Forelimb muscle (tissue), 1 donor: ENCODE measurements around the gene EFNA5. TPM values are rescaled to one million over a fixed set of nuclear protein-coding genes. Genes with fewer than 3 reads are reported as not detected.
"Not testable (repeated sequence)": the region's sequence is repeated elsewhere in the genome, so short reads cannot be mapped to it uniquely, and the experiment has no call there.

Experiments
- DNase-seq: peaks from one replicate; pipeline ENCODE4 v3.0.0-alpha.2; 2013; ENCODE audit warnings: low read depth
- polyA plus RNA-seq: library from polyadenylated mRNA; unstranded; fragments of 120-200 nt; gene quantifications from one replicate; pipeline ENCODE4 v1.2.1, GENCODE V29; 2013; ENCODE audit not compliant: insufficient read length

EFNA5 gene
- polyA plus RNA-seq, 1 donor: 3.0 TPM

DNA sequence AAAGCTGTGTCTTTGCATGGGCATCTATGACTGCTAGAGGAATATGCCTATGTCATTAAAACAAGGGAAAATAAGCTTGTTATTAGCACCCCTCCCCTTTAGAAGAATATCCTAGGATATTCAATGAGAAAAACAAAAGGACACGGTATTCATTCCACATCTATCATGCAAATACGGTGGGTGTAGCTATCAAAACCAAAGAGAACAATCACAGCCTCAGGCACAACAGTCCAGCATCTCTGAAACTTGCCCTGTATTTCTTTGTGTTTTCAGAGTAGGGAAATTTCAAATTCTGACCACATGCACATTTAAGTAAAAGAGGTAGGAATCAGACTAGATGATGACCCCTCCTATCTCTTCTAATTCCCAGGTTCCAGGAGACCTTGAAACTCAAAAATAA, 209.9 kb downstream of the EFNA5 start:
- DNase-seq: no peak

DNA sequence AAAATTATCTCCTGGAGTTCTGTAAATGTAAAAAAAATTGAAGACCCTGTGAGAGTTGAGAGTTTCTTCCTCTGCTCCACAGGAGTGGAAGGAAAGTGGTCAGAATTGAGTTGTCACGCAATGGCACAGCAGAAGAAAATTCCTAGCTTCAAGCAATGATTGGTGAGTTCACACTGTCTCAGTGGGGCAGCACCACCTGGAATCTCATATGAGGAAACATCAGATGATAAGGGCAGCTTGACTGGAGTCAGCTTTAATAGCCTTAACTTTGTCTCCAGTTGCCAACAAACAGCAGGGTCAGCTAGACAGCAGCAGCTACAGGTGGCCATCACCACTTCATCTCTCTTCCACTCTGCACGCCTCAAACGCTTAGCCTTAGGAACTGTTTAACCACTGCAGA, 211.1 kb downstream of the EFNA5 start:
- no peak for DNase-seq

DNA sequence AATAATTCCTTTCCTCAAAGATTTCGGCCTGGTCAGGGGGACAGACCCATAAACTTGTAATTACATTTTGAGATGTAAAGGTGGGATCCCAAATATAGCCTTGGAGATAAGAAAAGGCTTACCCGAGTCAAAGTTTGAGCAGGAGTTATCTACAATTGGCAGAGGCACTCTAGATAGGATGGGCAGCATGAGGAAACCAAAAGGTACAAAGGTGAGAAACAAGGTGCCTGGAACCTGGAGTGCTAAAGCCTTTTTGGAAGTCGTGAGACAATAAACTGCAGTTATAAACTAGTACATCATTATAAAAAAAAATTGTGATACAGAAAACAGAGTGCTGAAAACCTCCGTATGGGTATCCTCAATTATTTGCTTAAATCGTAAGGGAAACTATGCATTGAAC, 212.4 kb downstream of the EFNA5 start:
- no peak for DNase-seq

DNA sequence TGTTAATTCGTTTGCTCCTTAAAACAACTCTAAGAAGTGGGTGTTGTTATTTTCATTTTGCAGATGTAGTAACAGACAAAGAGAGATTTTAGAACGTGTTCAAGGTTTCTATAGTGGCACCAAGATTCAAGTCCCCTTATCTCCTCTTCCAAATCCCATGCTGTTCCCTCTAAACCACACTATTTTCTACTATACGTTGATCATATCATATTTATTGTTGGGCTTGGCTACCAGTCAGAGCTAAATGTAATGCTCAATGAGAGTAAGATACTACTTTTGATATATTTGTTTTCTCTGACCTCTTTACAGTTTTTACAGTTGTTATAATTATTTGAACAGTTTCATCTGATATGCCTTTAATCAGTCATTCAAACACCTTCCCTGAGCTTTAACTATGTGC, 212.9 kb downstream of the EFNA5 start:
- DNase-seq: no peak

DNA sequence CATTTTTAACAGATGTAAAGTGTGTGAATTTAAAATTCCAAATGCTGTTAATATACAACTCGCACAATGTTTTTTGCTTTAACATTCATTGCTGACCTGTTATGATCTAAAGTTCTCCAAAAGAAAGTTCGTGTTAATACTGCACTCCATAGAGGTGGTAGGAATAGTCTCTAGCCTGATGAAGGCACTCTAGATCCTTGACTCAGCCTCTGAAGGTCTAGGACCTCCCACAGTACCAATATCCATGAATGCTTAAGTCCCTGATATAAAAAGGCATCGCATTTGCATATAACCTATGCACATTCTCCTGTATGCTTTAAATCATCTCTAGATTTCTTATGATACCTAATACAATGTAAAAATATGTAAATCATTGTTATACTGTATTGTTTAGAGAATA, 213.6 kb downstream of the EFNA5 start:
- DNase-seq: no peak

DNA sequence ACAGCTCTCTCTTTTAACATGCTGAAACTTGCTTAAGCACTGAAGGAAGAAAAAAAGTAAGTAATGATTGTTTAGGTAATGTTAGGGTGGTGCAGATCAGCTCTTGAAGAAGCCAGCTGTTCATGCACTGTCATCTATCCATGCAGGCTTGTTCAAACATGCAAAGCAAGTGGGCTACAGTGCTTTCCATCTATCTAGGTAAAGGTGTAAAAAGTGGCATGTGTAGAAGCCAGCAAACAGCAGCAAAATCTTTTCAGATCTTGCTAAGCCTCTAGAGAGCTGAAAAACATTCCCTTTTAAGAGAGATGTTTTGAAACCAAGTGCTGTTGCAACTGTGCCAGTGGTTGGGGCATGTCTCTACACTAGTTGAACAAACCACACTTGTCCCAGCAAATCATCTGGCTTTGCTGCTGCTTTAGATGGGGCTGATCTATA, 214.4 kb downstream of the EFNA5 start:
- DNase-seq: no peak

DNA sequence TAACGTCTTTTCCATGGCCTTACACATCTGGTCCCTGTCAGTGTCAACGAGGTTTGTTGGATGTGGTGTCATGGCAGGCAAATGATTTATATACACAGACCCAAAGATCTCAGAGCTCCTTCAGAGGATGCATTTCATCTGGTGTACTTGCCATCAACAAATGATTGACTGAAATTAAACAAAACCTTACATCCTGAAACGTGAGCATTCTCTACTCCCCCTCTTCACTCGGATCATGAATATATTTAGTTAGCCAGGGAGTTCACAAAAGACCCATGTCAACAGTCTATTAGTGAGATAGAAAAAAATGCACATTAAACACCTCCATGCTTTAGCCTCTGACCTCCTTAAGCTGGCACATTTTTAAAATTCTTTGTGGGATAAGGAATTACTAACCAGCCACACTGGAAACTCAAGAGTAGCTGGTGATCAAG, 215.6 kb downstream of the EFNA5 start:
- no peak for DNase-seq

DNA sequence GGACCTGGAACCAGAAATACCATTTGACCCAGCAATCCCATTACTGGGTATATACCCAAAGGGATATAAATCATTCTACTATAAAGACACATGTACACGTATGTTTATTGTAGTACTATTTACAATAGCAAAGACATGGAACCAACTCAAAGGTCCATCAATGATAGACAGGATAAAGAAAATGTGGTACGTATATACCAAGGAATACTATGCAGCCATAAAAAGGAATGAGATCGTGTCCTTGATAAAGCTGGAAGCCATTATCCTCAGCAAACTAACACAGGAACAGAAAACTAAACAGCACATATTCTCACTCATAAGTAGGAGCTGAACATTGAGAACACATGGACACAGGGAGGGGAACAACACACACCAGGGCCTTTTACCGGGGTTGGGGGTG, 218.9 kb downstream of the EFNA5 start:
- not testable (repeated sequence) for DNase-seq

DNA sequence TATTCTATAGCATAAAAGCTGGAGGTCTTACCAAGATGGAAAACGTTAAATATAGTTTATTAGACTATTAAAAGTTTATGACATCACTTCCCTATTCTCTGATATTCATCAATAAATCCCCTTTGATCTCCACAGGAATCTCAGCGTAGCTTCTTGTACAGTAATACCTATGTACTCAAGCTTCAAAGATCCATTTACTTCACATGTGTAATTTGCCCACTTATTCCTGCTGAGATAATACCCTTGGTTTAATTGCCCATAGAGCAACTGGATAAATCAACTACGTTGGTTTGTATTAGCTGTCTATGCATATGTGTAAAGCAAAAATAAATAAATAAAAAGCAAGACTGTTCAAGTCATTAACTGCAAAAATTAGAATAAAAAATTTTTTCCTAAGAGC, 219.7 kb downstream of the EFNA5 start:
- no peak for DNase-seq

DNA sequence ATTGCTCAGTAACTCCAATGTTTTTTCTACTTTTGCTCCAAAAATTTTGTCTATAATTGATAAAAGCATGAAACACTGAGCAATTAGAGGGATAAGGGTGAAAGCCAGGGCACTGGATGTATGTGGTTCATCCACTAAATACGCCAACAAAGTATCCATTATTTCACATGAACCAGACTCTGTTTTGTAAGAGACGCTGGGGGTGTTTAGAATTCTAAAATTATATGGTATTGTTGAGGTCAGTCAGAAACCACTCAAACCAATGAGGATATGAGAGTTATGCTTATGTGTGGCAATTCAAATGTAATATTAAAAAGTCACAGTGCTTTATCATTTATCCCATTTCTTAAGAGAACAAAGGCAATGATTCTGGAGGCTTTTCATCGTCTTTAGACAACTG, 220.2 kb downstream of the EFNA5 start:
- no peak for DNase-seq

DNA sequence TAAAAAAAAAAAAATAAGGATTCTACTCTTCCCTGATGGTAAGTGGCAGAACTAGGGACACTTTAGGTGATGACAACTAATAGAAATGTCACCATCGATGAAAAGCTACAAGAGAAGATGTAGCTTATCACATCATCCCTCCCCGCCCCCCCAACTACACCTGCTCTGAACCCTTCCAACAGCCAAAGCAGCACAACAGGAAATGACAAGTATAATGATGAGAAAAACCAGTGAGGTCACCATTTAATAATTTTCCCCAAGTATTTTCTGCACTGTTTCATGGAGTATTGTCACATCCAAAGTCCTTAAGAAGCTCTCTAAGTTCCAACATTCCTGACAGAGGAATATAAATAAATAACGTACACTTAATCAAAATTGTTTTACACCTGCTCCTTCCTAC, 221.4 kb downstream of the EFNA5 start:
- DNase-seq: no peak

DNA sequence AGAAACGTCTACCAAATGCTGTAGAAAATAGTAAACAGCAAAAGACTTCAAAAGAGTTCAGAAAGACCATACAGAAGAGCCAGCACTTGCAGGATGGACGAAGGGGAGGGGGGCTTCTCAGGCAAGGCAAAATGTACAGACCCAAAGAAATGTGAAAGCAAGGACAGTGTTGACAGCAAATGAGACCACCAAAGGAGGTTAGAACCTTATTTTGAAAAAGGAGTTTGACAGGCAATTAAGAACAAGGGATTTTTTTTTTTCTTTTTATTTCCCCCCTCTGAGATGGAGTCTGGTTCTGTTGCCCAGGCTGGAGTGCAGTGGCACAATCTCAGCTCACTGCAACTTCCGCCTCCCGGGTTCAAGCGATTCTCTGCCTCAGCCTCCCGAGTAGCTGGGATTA, 223.2 kb downstream of the EFNA5 start:
- DNase-seq: no peak

DNA sequence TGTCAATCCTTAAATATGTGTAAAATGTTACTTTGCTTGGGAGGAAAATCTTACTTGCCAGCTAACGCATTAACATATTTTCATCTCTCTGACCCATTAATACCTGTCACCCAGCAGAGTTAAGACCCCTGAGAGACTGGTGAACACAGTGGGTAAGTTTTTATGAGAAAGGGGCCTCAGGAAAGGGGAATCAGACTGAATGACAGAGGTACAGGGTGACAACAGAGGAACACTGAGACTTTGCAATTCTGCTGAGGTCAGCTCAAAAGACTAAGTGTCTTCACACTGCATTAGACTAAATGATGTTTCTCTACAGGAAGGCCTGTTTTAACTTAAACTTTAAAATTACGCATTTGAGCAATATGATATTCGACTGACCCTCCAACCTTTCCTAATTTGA, 223.8 kb downstream of the EFNA5 start:
- DNase-seq: no peak

DNA sequence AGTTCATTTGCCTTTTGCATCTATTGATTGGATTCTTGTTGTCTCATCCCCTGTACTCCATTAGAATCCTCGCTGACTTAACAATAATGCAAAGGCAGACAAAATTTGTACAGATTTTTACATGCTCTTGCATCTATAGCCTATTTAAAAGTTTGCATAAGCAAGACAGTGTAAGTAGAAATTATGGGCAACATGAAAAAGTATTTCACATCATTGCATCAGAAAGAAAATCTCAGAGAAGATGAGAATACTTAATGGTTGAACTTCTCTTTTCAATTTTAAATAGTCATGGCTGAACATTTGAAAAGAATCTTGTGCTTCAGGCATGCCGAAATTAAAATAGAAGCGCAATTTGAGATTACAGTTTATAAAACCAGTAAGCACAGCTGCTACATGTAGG, 226.4 kb downstream of the EFNA5 start:
- no peak for DNase-seq

DNA sequence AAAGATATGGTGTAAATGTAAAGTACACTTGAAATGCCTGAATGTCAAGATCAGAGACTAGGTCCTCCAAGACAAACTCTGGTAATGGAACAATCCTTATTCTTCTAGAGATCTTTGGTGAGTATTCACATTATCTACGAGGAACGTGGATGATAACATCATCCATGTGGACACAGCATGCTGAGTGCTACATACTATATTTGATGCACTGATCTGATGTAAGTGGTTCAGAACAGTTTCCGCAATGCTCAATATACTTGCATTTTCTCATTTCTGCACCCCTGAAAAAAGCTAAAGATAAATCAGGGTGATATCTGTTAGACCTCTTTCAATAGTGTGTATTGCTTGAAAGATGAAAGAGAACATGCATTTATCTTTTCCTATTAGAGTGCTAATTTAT, 226.8 kb downstream of the EFNA5 start:
- DNase-seq: no peak

DNA sequence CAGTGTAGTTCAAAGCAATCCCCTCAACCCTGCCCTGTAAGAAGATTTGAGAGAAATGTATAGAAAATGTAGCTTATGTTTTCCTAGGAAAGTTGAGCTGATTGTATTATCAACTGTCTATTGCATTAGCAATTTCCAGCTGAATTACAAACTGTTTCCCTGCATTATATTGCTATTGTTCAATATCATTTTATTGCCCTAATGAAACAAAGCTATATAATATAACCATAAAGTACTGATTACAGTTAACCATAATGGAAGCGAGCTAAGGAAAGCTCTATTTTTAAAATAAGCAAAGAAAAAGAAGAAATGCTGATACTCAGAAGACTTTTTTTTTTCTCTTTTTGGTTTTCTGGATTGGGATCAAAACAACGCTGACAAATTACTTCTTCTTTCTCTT, 228.3 kb downstream of the EFNA5 start:
- no peak for DNase-seq

DNA sequence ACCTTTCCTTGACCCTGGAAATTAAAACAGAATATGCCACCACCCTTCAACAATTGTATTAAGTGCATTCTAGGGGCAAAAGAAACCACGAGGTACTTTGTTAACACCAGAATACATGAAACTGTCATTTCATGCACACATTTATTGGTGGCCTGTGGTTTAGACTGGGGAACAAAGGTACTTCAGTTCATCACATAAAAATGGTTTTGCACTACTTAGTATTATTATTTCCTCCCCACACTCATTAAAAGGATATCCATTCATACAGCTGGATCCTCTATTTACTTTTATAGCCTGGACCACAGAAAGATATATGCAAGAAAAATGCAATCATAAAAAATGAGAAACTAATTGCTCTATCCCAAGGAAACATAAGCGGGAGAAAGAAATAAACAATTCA, 230.9 kb downstream of the EFNA5 start:
- no peak for DNase-seq

DNA sequence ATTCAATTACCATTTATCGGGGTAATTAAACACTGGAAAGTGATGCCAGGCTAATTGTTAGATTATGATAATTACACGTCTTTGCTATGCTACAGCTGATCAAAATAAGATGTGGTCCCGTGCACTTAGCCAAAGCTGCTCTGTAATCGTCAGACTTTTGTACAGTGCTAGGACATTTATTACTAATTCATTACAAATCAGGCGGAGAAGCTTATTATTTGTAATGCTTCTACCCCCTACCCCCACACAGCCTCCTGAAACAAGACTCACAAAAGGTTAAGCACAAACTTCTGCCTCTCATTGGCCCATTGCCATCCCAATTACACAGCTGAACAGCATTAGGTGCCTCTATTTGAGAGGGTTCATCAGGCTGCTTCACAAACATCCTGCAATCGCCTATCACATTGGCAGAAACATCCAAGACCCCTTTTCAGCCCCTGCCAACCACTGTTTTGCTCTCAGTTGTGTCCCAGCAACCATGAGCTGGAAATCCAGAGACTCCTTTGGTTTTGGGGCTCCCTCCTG, 232.7 kb downstream of the EFNA5 start:
- no peak for DNase-seq

DNA sequence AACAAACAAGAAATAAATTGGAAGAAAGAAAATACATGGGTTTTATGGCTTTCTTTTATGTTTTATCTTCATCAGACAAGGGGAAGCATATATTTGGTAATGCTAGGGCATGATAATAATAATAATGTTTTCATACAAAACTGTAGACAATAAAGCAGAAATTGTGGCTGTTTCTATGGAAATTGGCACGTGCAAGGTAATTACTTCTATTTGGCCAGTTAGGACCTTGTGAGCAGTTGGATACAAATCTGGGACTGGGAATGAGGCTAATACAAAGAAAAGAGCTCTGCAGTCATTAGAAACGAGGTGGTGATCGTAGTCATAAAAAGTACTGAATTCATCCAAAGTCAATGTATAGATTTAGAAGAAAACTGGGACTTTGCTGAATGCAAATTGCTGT, 233.6 kb downstream of the EFNA5 start:
- no peak for DNase-seq

DNA sequence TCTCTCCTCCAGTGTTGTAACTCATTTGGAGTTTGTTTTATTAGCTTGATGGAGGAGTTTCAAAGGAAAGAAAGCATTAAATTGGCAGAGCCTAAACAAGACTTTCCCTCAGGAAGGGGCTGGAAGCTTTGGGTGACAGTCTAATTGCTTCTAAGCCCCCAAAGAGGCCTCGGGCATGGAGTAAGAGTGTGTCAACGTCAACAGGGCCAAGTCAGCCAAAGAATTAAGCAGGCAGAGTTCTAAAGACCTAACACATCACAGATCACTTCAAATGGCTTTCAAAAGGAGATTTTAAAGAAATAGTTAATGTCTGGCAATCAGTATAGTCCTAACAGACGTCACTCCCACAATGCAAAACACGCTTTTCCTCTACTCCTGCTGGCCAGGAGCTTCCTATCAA, 234.5 kb downstream of the EFNA5 start:
- no peak for DNase-seq

DNA sequence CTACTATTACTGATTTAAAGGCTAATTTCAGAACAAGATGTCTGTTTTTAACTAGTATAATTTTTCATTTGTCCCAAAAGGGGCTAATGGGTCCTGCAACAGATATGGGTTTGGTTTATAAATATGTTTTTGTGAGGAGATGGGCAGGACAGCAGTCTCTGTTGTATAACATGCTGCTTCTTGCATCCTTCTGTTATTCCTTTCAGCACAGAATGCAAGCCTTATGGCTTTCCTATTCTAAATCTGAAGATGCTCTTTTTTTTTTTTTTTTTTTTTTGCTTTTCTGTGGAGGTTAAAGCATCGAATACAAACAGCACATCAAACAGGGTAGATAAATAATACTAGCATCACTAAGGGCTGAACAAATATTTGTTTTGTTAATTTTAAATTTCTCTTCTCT, 235.7 kb downstream of the EFNA5 start:
- DNase-seq: no peak

DNA sequence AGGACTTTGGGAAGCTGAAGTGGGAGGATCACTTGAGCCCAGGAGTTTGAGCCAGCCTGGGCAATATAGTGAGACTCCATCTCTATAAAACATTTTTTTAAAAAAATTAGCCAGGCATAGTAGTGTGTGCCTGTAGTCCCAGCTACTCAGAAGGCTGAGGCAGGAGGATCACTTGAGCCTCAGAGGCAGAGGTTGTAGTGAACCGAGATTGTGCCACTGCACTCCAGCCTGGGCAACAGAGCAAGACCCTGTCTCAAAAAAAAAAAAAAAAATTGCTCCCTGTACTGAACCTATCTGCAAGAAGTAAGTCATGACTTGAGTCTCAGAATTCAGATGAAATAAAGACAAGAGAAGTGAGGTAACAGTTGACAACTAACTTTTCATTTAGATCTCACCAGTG, 237.1 kb downstream of the EFNA5 start:
- DNase-seq: not testable (repeated sequence)

DNA sequence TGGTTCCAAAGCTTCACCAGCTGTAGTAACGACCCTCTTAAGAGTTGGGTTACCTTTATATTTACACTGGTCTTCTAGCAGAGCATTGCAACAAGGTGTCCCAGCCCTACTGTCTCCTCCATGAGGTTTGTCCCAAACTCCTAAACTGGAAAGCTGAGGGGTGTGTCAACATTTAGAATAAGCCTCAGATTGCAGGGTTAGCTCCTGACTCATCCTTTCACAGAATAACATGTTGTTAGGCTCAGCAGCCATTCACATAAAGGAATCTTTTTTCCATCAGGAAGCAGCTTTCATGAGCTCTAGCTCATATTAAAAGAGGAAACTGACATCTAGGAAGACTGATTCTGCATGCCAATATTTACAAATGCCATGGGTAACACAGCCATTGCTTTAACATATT, 238.7 kb downstream of the EFNA5 start:
- DNase-seq: no peak

DNA sequence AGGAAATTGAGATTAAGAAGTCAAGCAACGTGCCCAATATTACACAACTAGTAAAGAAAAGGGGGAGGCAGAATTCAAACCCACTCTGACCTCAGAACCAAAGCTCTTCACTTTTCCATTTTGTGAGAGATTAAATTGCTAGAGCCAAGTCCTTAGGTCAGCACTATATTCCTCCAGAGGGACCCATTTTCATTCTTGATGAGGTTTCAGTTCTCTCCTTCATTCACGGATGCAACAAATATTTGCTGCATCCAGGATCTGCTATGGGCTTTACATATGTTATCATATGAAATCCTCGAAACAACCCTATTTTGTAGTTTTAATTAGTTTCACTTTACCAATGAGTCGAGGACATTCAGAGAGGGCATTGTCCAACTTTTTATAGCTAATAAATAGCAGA, 239.2 kb downstream of the EFNA5 start:
- DNase-seq: no peak
